Adrenal gland (tissue), 19 donors: ENCODE measurements around the gene CTAG1A. TPM values are rescaled to one million over a fixed set of nuclear protein-coding genes. Genes with fewer than 3 reads are reported as not detected.
"Not testable (repeated sequence)": the region's sequence is repeated elsewhere in the genome, so short reads cannot be mapped to it uniquely, and the experiment has no call there.

Source experiments
- DNase-seq, 7 donors: peaks; one replicate each; pipeline ENCODE4 v3.0.0-alpha.2; 2019 to 2020
- H3K27ac ChIP-seq, 5 donors: fragments of 200-600 bp; sonication (generic) in 4 of 5; 1 replicate in 3 of 5; 2 replicates in 2 of 5; pipeline versions ENCODE4 v1.5.1 to v1.8.0; 2016 to 2020; ENCODE audit warnings: mild to moderate bottlenecking in 1 of 5
- H3K27me3 ChIP-seq: fragments of 200-600 bp; 2 replicates; pipeline ENCODE4 v1.8.0; 2021
- H3K36me3 ChIP-seq, 2 donors: fragments of 200-600 bp; replicated peaks in 1 of 2; 1 replicate in 1 of 2; 2 replicates in 1 of 2; pipeline versions ENCODE4 v1.5.1 to v1.8.0; 2018 to 2022
- H3K4me1 ChIP-seq, 2 donors: fragments of 200-600 bp; replicated peaks in 1 of 2; 1 replicate in 1 of 2; 2 replicates in 1 of 2; pipeline versions ENCODE4 v1.5.1 to v1.8.0; 2018 to 2021
- H3K4me3 ChIP-seq, 4 donors: fragments of 200-600 bp; sonication (generic) in 3 of 4; one replicate each; pipeline ENCODE4 v1.5.1; 2016 to 2018
- H3K9me3 ChIP-seq, 3 donors: fragments of 200-600 bp; sonication (generic) in 1 of 3; replicated peaks in 1 of 3; 1 replicate in 2 of 3; 2 replicates in 1 of 3; pipeline versions ENCODE4 v1.5.1 to v1.8.0; 2016 to 2021
- POLR2A ChIP-seq, 2 donors: fragments of 450-650 bp; IDR thresholded peaks; one replicate each; pipeline ENCODE4 v1.6.1; 2017; ENCODE audit warnings: antibody characterized with exemption in 2 of 2, mild to moderate bottlenecking in 2 of 2, moderate library complexity in 1 of 2
- WGBS, 4 donors: extraction: QIAGEN DNeasy Blood & Tissue Kit in 2 of 4; methylation state at CpG; one replicate each; pipeline versions ENCODE4 v1.1.5 to v1.1.7; 2013 to 2017; 5-methylcytosine and 5-hydroxymethylcytosine counted together
- intact Hi-C, 2 donors: fragments of 100-400 bp; cut with DNase I; formaldehyde crosslinking; loops; one replicate each; pipeline versions ENCODE4 v1.14.1 to v1.15.0; 2022 to 2023
- long read RNA-seq, 10 donors: library from polyadenylated mRNA in 3 of 10; unstranded in 2 of 10; stranded (forward) in 1 of 10; transcript quantifications; one replicate each; pipeline ENCODE4 v2.0.0 and lab custom pipeline, GENCODE V29; 2021 to 2026
- polyA plus RNA-seq, 3 donors: library from polyadenylated mRNA; stranded (reverse); fragments of 200-250 nt in 2 of 3; fragments of 350-450 nt in 1 of 3; fragmentation: Illumina TruSeq in 1 of 3; extraction: RNeasy Lipid Tissue Mini Kit (QIAGEN cat#74804) in 1 of 3; gene quantifications; one replicate each; pipeline ENCODE4 v1.2.3, GENCODE V29; 2013 to 2014
- total RNA-seq, 9 donors: library from RNA; depleted of rRNA in 4 of 9; stranded (reverse); fragments of >200 nt in 4 of 9; fragments of 120-200 nt in 1 of 9; fragmentation: NEBNext Ultra II Directional in 1 of 9; extraction: Animal tissue kit (Norgen Biotek cat#: 25700) in 1 of 9; gene quantifications; one replicate each; pipeline versions ENCODE4 v1.1.0 to v1.2.4, GENCODE V29; 2013 to 2023
- TF ChIP-seq, protein P1 (sequence below), 6 experiments: fragments of 450-650 bp in 4 of 6; fragments of 200-600 bp in 2 of 6; sonication (generic) in 1 of 6; IDR thresholded peaks; 1 replicate in 5 of 6; 2 replicates in 1 of 6; pipeline versions ENCODE4 v1.5.1 to v1.8.0; 2016 to 2021; ENCODE audit warnings: antibody characterized with exemption in 6 of 6, mild to moderate bottlenecking in 2 of 6, moderate library complexity in 1 of 6
- donor health status: healthy with polysubstance abuse.
- donor health status: Bipolar disorder and iron deficiency.
- donor health status: DM: yes; HTN: yes; CAD: no.
- donor health status: DM: no; HTN: no; CAD: no.
- donor health status: DM: no; HTN: no; CAD: no.
- donor health status: DM: yes; HTN: yes; CAD: no.

CTAG1A gene
- not detected for total RNA-seq
- under 1 TPM in 1 of 3 donors, not detected in 2; 0.34 TPM for polyA plus RNA-seq
- long read RNA-seq, donor 1: 0 reads
- long read RNA-seq, donor 2: 0 reads
- long read RNA-seq, donor 3: 0 reads
- long read RNA-seq, donor 4: 0 reads
- long read RNA-seq, donor 5: 0 reads
- long read RNA-seq, donor 6: 0 reads
- long read RNA-seq, donor 7: 0 reads
- long read RNA-seq, donor 8: 0 reads
- long read RNA-seq, donor 9: 0 reads
- long read RNA-seq, donor 10: 0 reads

DNA sequence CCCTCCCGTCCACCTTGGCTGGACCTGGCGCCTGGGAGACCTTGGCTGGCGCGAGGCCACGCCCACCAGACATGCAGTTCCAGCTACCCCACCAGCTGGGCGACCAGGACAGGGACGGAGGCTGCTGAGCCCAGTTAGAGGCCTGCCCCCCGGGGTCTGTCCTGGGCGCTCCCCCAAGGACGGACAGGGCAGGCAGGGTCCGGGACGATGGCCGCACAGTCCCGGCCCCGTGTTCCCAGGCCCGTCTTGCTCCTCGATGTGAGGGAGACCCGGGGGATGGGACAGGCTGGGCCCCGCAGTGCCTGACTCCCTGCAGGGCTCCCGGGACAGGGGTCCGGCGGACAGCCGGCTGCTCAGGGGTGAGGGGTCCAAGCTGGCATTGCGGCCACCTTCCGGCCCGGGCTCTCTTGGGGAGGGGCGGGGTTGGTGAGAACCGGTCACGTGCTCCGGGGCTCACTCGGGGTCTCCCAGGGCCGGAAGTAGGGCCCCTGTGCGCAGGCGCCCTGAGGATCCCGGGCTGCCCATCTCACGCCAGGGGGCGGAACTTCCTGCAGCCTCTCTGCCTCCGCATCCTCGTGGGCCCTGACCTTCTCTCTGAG lies at the start of gene CTAG1A:
TSS of gene CTAG1A (plus strand) at position 549 of the 599 bp plus-strand sequence. CDS start 74 bp downstream, outside the sequence.
- H3K27me3 ChIP-seq, H3K27ac ChIP-seq, H3K4me1 ChIP-seq, H3K36me3 ChIP-seq, H3K9me3 ChIP-seq, H3K4me3 ChIP-seq, DNase-seq, intact Hi-C loops: not testable (repeated sequence)
- no CpG with 5 or more reads among the region's 39 CpGs for WGBS, 4 donors

DNA sequence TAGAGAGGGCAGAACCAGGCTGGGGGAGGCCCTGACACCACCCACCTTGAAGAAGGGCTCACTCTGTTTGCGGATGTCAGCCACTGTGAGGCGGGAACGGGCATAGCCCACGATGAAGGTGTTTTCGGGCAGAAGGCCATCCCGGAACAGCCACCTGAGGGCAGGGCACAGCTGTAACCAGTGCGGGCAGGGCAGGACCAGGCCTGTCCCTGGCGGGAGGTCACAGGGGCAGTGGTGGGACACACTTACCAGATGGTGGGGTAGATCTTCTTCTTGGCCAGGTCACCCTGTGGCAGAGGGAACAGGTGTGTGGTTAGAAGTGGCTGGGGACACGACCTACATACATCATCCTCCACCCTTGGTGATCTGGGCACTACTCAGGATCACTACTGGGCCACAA lies 49.0 kb upstream of the CTAG1A start:
- H3K4me1 ChIP-seq: peaks cover 0 to 12% of the 10 kb centered on the region in 2 donors
- no peaks in the 10 kb centered on the region for H3K9me3 ChIP-seq
- no peak overlapping the region for H3K4me3 ChIP-seq
- H3K27ac ChIP-seq: no peak overlapping the region
- H3K27me3 ChIP-seq: no peaks in the 10 kb centered on the region
- intact Hi-C loops: no loop called here
- DNase-seq: no peak
- peaks cover 0 to 24% of the 10 kb centered on the region in 2 donors for H3K36me3 ChIP-seq
- 73 to 84% (median 77%) methylated on average over 5 to 9 of the region's 9 CpGs for WGBS, 4 donors
- TF ChIP-seq, protein P1, sequence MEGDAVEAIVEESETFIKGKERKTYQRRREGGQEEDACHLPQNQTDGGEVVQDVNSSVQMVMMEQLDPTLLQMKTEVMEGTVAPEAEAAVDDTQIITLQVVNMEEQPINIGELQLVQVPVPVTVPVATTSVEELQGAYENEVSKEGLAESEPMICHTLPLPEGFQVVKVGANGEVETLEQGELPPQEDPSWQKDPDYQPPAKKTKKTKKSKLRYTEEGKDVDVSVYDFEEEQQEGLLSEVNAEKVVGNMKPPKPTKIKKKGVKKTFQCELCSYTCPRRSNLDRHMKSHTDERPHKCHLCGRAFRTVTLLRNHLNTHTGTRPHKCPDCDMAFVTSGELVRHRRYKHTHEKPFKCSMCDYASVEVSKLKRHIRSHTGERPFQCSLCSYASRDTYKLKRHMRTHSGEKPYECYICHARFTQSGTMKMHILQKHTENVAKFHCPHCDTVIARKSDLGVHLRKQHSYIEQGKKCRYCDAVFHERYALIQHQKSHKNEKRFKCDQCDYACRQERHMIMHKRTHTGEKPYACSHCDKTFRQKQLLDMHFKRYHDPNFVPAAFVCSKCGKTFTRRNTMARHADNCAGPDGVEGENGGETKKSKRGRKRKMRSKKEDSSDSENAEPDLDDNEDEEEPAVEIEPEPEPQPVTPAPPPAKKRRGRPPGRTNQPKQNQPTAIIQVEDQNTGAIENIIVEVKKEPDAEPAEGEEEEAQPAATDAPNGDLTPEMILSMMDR (IDR thresholded peaks at IDR 0.05): no peak
- TF ChIP-seq POLR2A (IDR thresholded peaks at IDR 0.05): no peak

DNA sequence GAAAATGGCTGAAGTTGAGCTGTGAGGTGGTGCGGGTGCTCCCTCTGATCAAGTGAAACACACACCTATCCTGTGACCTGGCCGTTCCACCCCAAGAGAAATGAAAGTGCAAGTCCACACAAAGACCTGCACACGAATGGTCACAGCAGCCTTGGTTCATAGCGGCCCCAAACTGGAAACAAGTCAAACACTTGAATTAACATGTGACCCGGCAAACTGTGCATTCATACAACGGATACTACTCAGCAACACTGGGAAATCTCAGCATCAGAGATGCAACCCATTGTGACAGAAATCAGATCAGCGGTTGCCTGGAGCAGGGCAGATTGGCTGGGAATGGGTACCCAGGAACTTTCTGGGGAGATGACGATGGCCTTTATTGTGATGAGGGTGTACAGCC lies 45.9 kb upstream of the CTAG1A start:
- Histone ChIP-seq H3K9me3 (no peaks in the 10 kb centered on the region), H3K27ac (peak overlapping the region in 1 of 5 donors; percentile 21), H3K4me1 (peaks cover 19 to 31% of the 10 kb centered on the region in 2 donors), H3K27me3 (no peaks in the 10 kb centered on the region), H3K4me3 (no peak overlapping the region), H3K36me3 (peaks cover 0 to 1% of the 10 kb centered on the region in 2 donors)
- TF ChIP-seq POLR2A (IDR thresholded peaks at IDR 0.05): no peak
- TF ChIP-seq, protein P1 (IDR thresholded peaks at IDR 0.05): no peak
- intact Hi-C loops: no loop called here
- WGBS, 4 donors: 73 to 85% (median 80%) methylated on average over 7 to 8 of the region's 8 CpGs
- no peak for DNase-seq

DNA sequence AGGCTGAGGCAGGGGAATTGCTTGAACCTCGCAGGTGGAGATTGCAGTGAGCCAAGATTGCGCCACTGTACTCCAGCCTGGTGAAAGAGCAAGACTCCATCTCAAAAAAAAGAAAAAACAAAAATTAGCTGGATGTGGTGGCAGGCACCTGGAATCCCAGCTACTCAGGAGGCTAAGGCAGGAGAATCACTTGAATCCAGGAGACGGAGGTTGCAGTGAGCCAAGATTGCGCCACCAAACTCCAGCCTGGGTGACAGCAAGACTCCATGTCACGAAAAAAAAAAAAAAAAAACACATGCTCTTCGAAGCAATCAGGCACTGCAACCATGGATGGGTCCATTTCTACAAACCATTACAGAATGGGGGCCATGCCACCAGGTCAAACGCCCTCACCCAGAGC lies 44.6 kb upstream of the CTAG1A start:
- intact Hi-C loops, H3K9me3 ChIP-seq, H3K36me3 ChIP-seq, H3K27me3 ChIP-seq, DNase-seq, H3K4me3 ChIP-seq: not testable (repeated sequence)
- Histone ChIP-seq H3K4me1 (peaks cover 19 to 24% of the 10 kb centered on the region in 2 donors), H3K27ac (peak overlapping the region in 3 of 5 donors; percentile 88 to 96 (median 89))
- 75 to 85% (median 81%) methylated on average over 6 to 7 of the region's 7 CpGs for WGBS, 4 donors

DNA sequence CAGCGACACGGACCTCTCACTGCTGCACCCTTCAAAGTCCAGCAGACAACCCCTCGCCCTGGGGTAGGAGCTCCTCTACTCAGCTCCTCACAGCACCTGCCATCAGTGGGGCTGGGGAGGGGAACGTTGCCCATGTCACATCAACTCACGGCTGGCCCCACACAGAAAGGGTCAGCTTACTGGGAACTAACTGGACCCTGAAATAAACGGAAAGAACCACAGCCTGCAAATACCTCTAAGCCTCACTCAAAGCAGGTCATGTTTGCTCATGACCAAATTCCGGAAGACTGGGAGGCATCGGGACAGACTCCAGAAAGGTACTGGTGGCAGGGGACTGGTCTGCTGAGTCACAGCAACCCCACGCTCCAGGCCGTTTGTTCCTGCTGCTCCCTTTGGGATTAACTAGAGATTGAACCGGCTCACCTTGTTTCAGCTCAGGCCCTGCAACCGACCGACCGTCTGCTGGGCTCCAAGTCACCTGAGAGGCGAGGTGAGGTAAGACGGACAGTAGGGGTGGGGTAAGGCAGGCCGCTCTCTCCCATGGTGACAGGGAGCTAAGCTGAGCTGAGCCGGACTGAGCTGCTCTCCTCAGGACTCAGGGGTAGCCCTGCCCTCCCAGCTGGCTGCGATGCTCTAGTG lies 43.9 kb upstream of the CTAG1A start:
- H3K4me3 ChIP-seq: no peak overlapping the region
- H3K27ac ChIP-seq: peak overlapping the region; percentile 77 to 96 (median 88)
- 40 to 88% (median 73%) methylated on average over 4 to 19 of the region's 19 CpGs for WGBS, 4 donors
- peaks cover 24% of the 10 kb centered on the region in 2 donors for H3K4me1 ChIP-seq
- intact Hi-C loops: no loop called here
- H3K36me3 ChIP-seq: no peaks in the 10 kb centered on the region
- peak in 5 of 7 donors; percentile 59 to 68 (median 64) for DNase-seq
- TF ChIP-seq, protein P1 (IDR thresholded peaks at IDR 0.05): no peak
- TF ChIP-seq POLR2A (IDR thresholded peaks at IDR 0.05): peak in 1 of 2 donors; percentile 29
- H3K27me3 ChIP-seq: no peaks in the 10 kb centered on the region
- H3K9me3 ChIP-seq: no peaks in the 10 kb centered on the region
